GM12878 (cell line): Measurements from ENCODE around the gene CNNM4. TPM values are rescaled to one million over a fixed set of nuclear protein-coding genes. Genes with fewer than 3 reads are reported as not detected.

Source experiments
- ATAC-seq: fragments of 200-7000 bp; cut with Tn5 transposase; 3 replicates; pipeline ENCODE4 v1.9.1; 2020; ENCODE audit warnings: mild to moderate bottlenecking, moderate library complexity
- BruUV-seq: library from RNA; stranded (reverse); fragments of 400-500 nt; replicated peaks from 2 replicates; lab custom pipeline; 2021; lab: Mats Ljungman, UMichigan
- CTCF ChIA-PET: fragments of 300-600 bp; sonication (Branson Sonifier 250); formaldehyde crosslinking; extraction: SDS; loops from one replicate; lab custom pipeline; 2021; ENCODE audit warnings: inconsistent platforms; lab: Yijun Ruan, JAX
- POLR2A ChIA-PET: fragments of 350-600 bp; formaldehyde crosslinking; extraction: SDS; loops from one replicate; lab custom pipeline; 2021; ENCODE audit warnings: inconsistent platforms; lab: Charles Lee
- RAD21 ChIA-PET: fragments of 300-600 bp; sonication (Branson Sonifier 250); formaldehyde crosslinking; loops from one replicate; lab custom pipeline; 2023; ENCODE audit warnings: antibody characterized with exemption; ENCODE audit not compliant: unreplicated experiment; lab: Charles Lee
- SMC1A ChIA-PET: fragments of 300-600 bp; sonication (Branson Sonifier 250); formaldehyde crosslinking; loops from one replicate; lab custom pipeline; 2023; ENCODE audit not compliant: unreplicated experiment, uncharacterized antibody; lab: Charles Lee
- DNase-seq: peaks from one replicate; pipeline ENCODE4 v3.0.0-alpha.2; 2011; ENCODE audit warnings: low read depth, low spot score
- FAIRE-seq: peaks from 3 replicates; lab custom pipeline; 2011; peaks lifted over from hg19 to GRCh38; lab: Jason Lieb, UNC
- H2AFZ ChIP-seq: 2 replicates; pipeline ENCODE4 v1.6.0; 2011; ENCODE audit warnings: low read depth, low read length, control low read depth; ENCODE audit not compliant: control insufficient read depth
- H3K27ac ChIP-seq: 2 replicates; pipeline ENCODE4 v1.5.1; 2011; ENCODE audit warnings: control low read depth; ENCODE audit not compliant: control insufficient read depth, insufficient read depth
- H3K27me3 ChIP-seq, 2 experiments: replicated peaks in 1 of 2; 2 replicates each; pipeline versions ENCODE4 v1.6.0 to v1.6.1; 2011; ENCODE audit warnings: low read length in 1 of 2; ENCODE audit not compliant: control insufficient read depth in 2 of 2, insufficient read depth in 2 of 2
- H3K36me3 ChIP-seq, 2 experiments: 2 replicates each; pipeline ENCODE4 v1.5.1; 2011; ENCODE audit warnings: low read length in 1 of 2; ENCODE audit not compliant: control insufficient read depth in 2 of 2, insufficient read depth in 2 of 2
- H3K4me1 ChIP-seq: 2 replicates; pipeline ENCODE4 v1.6.1; 2011; ENCODE audit warnings: mild to moderate bottlenecking, low read length, moderate library complexity, mixed read lengths; ENCODE audit not compliant: control insufficient read depth, insufficient read depth
- H3K4me2 ChIP-seq: 2 replicates; pipeline ENCODE4 v1.6.0; 2011; ENCODE audit warnings: control low read depth; ENCODE audit not compliant: control insufficient read depth, insufficient read depth
- H3K4me3 ChIP-seq: fragments of 200-600 bp; sonication (generic); 2 replicates; pipeline ENCODE4 v1.5.1; 2016
- H3K79me2 ChIP-seq: 2 replicates; pipeline ENCODE4 v1.6.0; 2011; ENCODE audit warnings: low read length; ENCODE audit not compliant: control insufficient read depth, insufficient read depth
- H3K9ac ChIP-seq: 2 replicates; pipeline ENCODE4 v1.8.0; 2011; ENCODE audit warnings: low read length, control low read depth, mixed read lengths; ENCODE audit not compliant: control insufficient read depth, insufficient read depth
- H3K9me3 ChIP-seq: replicated peaks from 3 replicates; pipeline ENCODE4 v1.5.1; 2011; ENCODE audit warnings: mild to moderate bottlenecking, low read length; ENCODE audit not compliant: control insufficient read depth, insufficient read depth
- H4K20me1 ChIP-seq: 2 replicates; pipeline ENCODE4 v1.6.0; 2011; ENCODE audit not compliant: control insufficient read depth, insufficient read depth
- DPF2 ChIP-seq: fragments of 450-650 bp; IDR thresholded peaks from 2 replicates; pipeline ENCODE4 v1.6.1; 2017; ENCODE audit warnings: mild to moderate bottlenecking
- ESRRA ChIP-seq: IDR thresholded peaks from 2 replicates; pipeline ENCODE4 v1.6.1; 2012; ENCODE audit warnings: mild to moderate bottlenecking, low read length, improper control_type of control experiment
- MYB ChIP-seq: fragments of 150-350 bp; IDR thresholded peaks from 2 replicates; pipeline ENCODE4 v1.6.1; 2014; ENCODE audit warnings: mild to moderate bottlenecking, low read depth, low read length, borderline replicate concordance
- NR2C2 ChIP-seq: IDR thresholded peaks from 2 replicates; pipeline ENCODE4 v1.6.1; 2011; ENCODE audit warnings: borderline replicate concordance, low read depth; ENCODE audit not compliant: control insufficient read depth, insufficient read length
- PML ChIP-seq: IDR thresholded peaks from 2 replicates; pipeline ENCODE4 v1.6.1; 2012; ENCODE audit warnings: low read length, inconsistent platforms
- RCOR1 ChIP-seq: conservative IDR thresholded peaks from 2 replicates; pipeline ENCODE4 v1.6.1; 2012; ENCODE audit warnings: low read depth, low read length, improper control_type of control experiment
- SREBF2 ChIP-seq: IDR thresholded peaks from 2 replicates; pipeline ENCODE4 v1.6.1; 2012; ENCODE audit warnings: mild to moderate bottlenecking, low read length
- SUZ12 ChIP-seq: fragments of 200-600 bp; sonication (generic); IDR thresholded peaks from one replicate; pipeline ENCODE4 v1.6.1; 2018; ENCODE audit warnings: antibody characterized with exemption, mild to moderate bottlenecking; ENCODE audit not compliant: unreplicated experiment
- ZBTB4 ChIP-seq: fragments of 450-650 bp; formaldehyde crosslinking; IDR thresholded peaks from 2 replicates; pipeline ENCODE4 v1.4.0; 2022; ENCODE audit warnings: mild to moderate bottlenecking, moderate library complexity
- WGBS: methylation state at CpG from one replicate; pipeline ENCODE4 v1.1.6; 2016; ENCODE audit warnings: low lambda C conversion rate; ENCODE audit not compliant: insufficient replicate concordance, insufficient coverage; ENCODE audit errors: missing lambda C conversion rate; 5-methylcytosine and 5-hydroxymethylcytosine counted together
- in situ Hi-C: fragments of 300-500 bp; cut with MboI; formaldehyde crosslinking; loops from 9 replicates; pipeline ENCODE4 v1.14.3; 2018; ENCODE audit warnings: mixed read lengths
- intact Hi-C: fragments of 100-400 bp; cut with micrococcal nuclease; formaldehyde crosslinking; loops from one replicate; pipeline ENCODE4 v1.14.2; 2022; ENCODE audit not compliant: unreplicated experiment
- polyA plus RNA-seq, 11 experiments: library from polyadenylated mRNA; depleted of rRNA in 4 of 11; unstranded in 6 of 11; stranded (reverse) in 5 of 11; fragments of >200 nt; fragmentation: Nextera tagmentation in 4 of 11; fragmentation: Illumina TruSeq in 1 of 11; extraction: Ambion mirVana in 4 of 11; extraction: Trizol in 1 of 11; gene quantifications; 1 replicate in 1 of 11; 2 replicates in 10 of 11; pipeline versions ENCODE4 v1.2.1 to v1.2.3, GENCODE V29; 2011 to 2016; ENCODE audit warnings: inconsistent platforms in 2 of 11, missing spikeins in 2 of 11, low read depth in 1 of 11
- total RNA-seq, 4 experiments: library from RNA; depleted of rRNA in 3 of 4; stranded (reverse); fragments of >200 nt in 3 of 4; fragmentation: Illumina TruSeq in 1 of 4; extraction: Trizol in 1 of 4; gene quantifications; 2 replicates each; pipeline versions ENCODE4 v1.2.1 to v1.2.3, GENCODE V29; 2013 to 2021
- TF ChIP-seq, protein P1 (sequence below): fragments of 450-650 bp; IDR thresholded peaks from 2 replicates; pipeline ENCODE4 v1.6.1; 2017; ENCODE audit warnings: mild to moderate bottlenecking, low read depth, inconsistent platforms; ENCODE audit not compliant: poor library complexity, severe bottlenecking

The CNNM4 gene
- total and polyA plus RNA-seq, 10 of the 15 experiments (the other 5 are each of a cell fraction or from before 2014, with no cell fraction given), result 2.4 to 13.8 (median 8.1) TPM

DNA sequence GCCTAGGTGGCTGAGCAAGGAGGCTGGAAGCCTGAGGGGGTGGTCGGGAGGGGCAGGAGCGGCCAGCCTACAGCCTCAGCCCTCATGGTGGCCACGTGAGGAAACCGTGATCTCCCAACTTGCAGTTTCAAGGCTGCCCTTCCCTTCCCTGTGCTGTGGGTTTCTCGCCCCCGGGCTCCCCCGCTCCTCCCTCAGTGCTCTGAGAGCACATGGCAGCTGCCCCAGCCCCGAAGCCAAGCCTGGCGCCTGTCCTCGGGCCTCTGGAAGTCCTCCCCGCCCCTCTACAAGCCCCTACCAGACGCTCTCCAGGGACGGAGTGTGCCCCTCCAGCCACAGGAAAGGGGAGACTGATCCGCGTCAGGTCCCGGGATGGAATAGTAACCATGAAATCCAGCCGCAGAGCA is 83.7 kb downstream of the CNNM4 start (continued):
- no peak for TF ChIP-seq DPF2
- no peak for TF ChIP-seq NR2C2
- TF ChIP-seq, protein P1, sequence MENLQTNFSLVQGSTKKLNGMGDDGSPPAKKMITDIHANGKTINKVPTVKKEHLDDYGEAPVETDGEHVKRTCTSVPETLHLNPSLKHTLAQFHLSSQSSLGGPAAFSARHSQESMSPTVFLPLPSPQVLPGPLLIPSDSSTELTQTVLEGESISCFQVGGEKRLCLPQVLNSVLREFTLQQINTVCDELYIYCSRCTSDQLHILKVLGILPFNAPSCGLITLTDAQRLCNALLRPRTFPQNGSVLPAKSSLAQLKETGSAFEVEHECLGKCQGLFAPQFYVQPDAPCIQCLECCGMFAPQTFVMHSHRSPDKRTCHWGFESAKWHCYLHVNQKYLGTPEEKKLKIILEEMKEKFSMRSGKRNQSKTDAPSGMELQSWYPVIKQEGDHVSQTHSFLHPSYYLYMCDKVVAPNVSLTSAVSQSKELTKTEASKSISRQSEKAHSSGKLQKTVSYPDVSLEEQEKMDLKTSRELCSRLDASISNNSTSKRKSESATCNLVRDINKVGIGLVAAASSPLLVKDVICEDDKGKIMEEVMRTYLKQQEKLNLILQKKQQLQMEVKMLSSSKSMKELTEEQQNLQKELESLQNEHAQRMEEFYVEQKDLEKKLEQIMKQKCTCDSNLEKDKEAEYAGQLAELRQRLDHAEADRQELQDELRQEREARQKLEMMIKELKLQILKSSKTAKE, result no peak
- TF ChIP-seq, all 136 proteins: peak for 0

DNA sequence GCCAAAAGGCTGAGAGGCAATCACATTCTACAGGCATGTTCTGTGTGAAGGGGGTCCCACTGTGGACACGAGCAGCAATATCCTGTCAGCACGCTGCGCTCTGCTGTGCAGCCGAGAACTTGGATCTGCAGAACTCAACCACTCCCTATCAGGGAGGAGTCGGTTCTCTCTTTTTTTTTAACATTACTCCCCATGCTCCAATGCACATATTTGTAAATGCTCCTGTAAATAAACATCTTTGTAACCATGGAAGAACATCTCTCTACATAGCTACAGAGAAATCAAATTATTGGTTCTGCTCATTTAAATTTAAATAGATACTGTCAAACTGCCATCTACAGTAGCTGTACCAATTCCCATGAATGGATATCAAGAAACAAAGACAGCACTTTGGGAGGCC is 86.1 kb downstream of the CNNM4 start:
- ChIA-PET SMC1A (no interaction called here), CTCF (no interaction called here)
- in situ Hi-C loops, result no loop called here
- H4K20me1 ChIP-seq, result no peaks in the 10 kb centered on the region
- TF ChIP-seq ESRRA, result no peak
- no peak for TF ChIP-seq PML
- TF ChIP-seq SUZ12, result no peak
- no peak for TF ChIP-seq MYB
- TF ChIP-seq SREBF2, result no peak
- TF ChIP-seq ZBTB4 (CRISPR knock-in tag), result no peak
- no peak for TF ChIP-seq RCOR1
- TF ChIP-seq, all 136 proteins: peak for 0
- H3K4me3 ChIP-seq, result no peak overlapping the region
- ATAC-seq (no peak), DNase-seq (no peak), FAIRE-seq (no peak)
- ChIA-PET RAD21 (no interaction called here), POLR2A (interaction anchor here (0.6 kb wide), 1 partner anchor 30 kb away, joined by 5 read pairs; no protein-coding TSS in a partner anchor)
- no peak overlapping the region for H2AFZ ChIP-seq
- no peaks in the 10 kb centered on the region for H3K27me3 ChIP-seq
- H3K79me2 ChIP-seq, result no peaks in the 10 kb centered on the region
- H3K9me3 ChIP-seq, result no peaks in the 10 kb centered on the region
- no TSS peak for BruUV-seq
- H3K4me2 ChIP-seq, result no peak overlapping the region
- intact Hi-C loops, result no loop called here
- H3K36me3 ChIP-seq, result peaks cover 3 to 6% of the 10 kb centered on the region in 2 experiments; a peak in 3 of 4 replicates
- no peaks in the 10 kb centered on the region for H3K4me1 ChIP-seq
- WGBS, result 99% methylated on average over 5 of the region's 5 CpGs
- H3K9ac ChIP-seq, result no peak overlapping the region
- H3K27ac ChIP-seq, result no peak overlapping the region
